ENCODE measurements around the gene ASB9.

The ASB9 gene

GRCh38 chrX:15207384-15207783 lies 62.5 kb downstream of the ASB9 start:
- TF ChIP-seq MAX (IDR thresholded peaks at IDR 0.05; ENCODE audit: low read depth, low read length) (no peak), CTCF (IDR thresholded peaks at IDR 0.05; ENCODE audit: low read depth, low read length) (no peak), MYC (IDR thresholded peaks at IDR 0.05; ENCODE audit: low read depth, low read length) (no peak), POLR2A (IDR thresholded peaks at IDR 0.05; ENCODE audit: extremely low read depth, insufficient read length) (no peak)
- no peak overlapping the region for H3K4me3 ChIP-seq (ENCODE audit: low read depth, low read length)
- DNase-seq (ENCODE audit: low read depth), result no peak

- DNase-seq (ENCODE audit: low read depth), result no peak
- TF ChIP-seq POLR2A (IDR thresholded peaks at IDR 0.05; ENCODE audit: extremely low read depth, insufficient read length) (no peak), CTCF (IDR thresholded peaks at IDR 0.05; ENCODE audit: low read depth, low read length) (no peak), MAX (IDR thresholded peaks at IDR 0.05; ENCODE audit: low read depth, low read length) (no peak)
Observed at GRCh38 chrX:15206306-15206705, 63.6 kb downstream of the ASB9 start.

GRCh38 chrX:15204130-15204751 lies 65.6 kb downstream of the ASB9 start:
- no peak overlapping the region for H3K4me3 ChIP-seq (ENCODE audit: low read depth, low read length)
- no peak for TF ChIP-seq CTCF (IDR thresholded peaks at IDR 0.05; ENCODE audit: low read depth, low read length)
- no peak for TF ChIP-seq MAX (IDR thresholded peaks at IDR 0.05; ENCODE audit: low read depth, low read length)
- no peak for TF ChIP-seq POLR2A (IDR thresholded peaks at IDR 0.05; ENCODE audit: extremely low read depth, insufficient read length)
- TF ChIP-seq MYC (IDR thresholded peaks at IDR 0.05; ENCODE audit: low read depth, low read length), result no peak
- no peak for DNase-seq (ENCODE audit: low read depth)

More at GRCh38 chrX:15206306-15206705, 63.6 kb downstream of the ASB9 start:
- H3K4me3 ChIP-seq (ENCODE audit: low read depth, low read length), result no peak overlapping the region

- TF ChIP-seq POLR2A (IDR thresholded peaks at IDR 0.05; ENCODE audit: extremely low read depth, insufficient read length) (no peak), MAX (IDR thresholded peaks at IDR 0.05; ENCODE audit: low read depth, low read length) (no peak), MYC (IDR thresholded peaks at IDR 0.05; ENCODE audit: low read depth, low read length) (no peak), CTCF (IDR thresholded peaks at IDR 0.05; ENCODE audit: low read depth, low read length) (no peak)
- H3K4me3 ChIP-seq (ENCODE audit: low read depth, low read length), result no peak overlapping the region
- DNase-seq (ENCODE audit: low read depth), result no peak
Observed at GRCh38 chrX:15203694-15204093, 66.2 kb downstream of the ASB9 start.

- no peak overlapping the region for H3K4me3 ChIP-seq (ENCODE audit: low read depth, low read length)
- DNase-seq (ENCODE audit: low read depth), result no peak
- TF ChIP-seq MYC (IDR thresholded peaks at IDR 0.05; ENCODE audit: low read depth, low read length) (no peak), POLR2A (IDR thresholded peaks at IDR 0.05; ENCODE audit: extremely low read depth, insufficient read length) (no peak), MAX (IDR thresholded peaks at IDR 0.05; ENCODE audit: low read depth, low read length) (no peak), CTCF (IDR thresholded peaks at IDR 0.05; ENCODE audit: low read depth, low read length) (no peak)
Observed at GRCh38 chrX:15202454-15203177, 67.3 kb downstream of the ASB9 start.
